NCI-H524 (cell line): ENCODE results near the gene PILRA.
A peak's percentile ranks its signal among the peaks of the same experiment; 100 is the strongest.
"Not testable (repeated sequence)": the region's sequence is repeated elsewhere in the genome, so short reads cannot be mapped to it uniquely, and the experiment has no call there.

Experiments
- DNase-seq, 2 experiments: peaks; one replicate each; lab custom pipeline; 2025; lab: John Stamatoyannopoulos, UW

Gene PILRA

DNA sequence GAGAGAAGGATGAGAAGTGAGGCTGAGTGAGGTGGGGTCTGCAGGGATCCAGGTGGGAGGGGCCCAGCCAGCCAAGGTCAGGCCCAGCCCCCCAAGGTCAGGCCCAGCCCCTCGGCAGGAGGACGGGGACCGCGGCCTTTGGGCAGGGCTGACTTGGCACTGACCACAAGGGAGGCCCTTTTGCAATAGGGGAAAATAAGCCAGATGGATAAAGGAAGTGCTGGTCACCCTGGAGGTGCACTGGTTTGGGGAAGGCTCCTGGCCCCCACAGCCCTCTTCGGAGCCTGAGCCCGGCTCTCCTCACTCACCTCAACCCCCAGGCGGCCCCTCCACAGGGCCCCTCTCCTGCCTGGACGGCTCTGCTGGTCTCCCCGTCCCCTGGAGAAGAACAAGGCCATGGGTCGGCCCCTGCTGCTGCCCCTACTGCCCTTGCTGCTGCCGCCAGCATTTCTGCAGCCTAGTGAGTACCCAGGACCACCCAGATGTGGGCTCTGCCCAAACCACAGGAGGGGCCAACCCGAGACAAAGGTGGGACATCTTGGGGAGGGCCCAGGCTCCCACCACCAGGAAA is at the start of gene PILRA:
PILRA (plus strand) TSS at position 227 of the 571 bp plus-strand sequence; CDS start at position 397, 170 bp downstream.
- no peak for DNase-seq

DNA sequence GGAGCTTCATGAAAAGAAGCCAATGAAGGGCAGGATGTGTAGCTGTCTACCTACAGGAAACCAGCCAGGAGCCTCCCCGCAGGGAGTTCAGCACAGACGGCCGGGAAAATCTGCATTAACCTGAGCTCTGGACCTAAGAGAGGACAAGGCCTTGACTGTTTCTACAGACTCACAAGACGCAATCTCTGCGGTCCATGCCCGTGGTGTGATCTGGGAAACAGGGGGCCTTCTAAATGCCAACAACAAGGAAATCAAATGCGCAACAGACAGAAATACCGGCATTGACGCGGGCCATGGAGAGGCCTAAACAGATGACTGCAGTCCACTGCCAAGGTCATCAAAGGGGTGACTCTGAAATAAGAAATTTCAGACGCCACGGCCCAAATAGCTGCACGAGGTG is 49.1 kb upstream of the PILRA start:
- DNase-seq: not testable (repeated sequence)

GRCh38 chr7:100325671-100326070 is 47.6 kb upstream of the PILRA start:
- DNase-seq: not testable (repeated sequence)

- DNase-seq: not testable (repeated sequence)
Observed at GRCh38 chr7:100326914-100327313, 46.4 kb upstream of the PILRA start.

DNA sequence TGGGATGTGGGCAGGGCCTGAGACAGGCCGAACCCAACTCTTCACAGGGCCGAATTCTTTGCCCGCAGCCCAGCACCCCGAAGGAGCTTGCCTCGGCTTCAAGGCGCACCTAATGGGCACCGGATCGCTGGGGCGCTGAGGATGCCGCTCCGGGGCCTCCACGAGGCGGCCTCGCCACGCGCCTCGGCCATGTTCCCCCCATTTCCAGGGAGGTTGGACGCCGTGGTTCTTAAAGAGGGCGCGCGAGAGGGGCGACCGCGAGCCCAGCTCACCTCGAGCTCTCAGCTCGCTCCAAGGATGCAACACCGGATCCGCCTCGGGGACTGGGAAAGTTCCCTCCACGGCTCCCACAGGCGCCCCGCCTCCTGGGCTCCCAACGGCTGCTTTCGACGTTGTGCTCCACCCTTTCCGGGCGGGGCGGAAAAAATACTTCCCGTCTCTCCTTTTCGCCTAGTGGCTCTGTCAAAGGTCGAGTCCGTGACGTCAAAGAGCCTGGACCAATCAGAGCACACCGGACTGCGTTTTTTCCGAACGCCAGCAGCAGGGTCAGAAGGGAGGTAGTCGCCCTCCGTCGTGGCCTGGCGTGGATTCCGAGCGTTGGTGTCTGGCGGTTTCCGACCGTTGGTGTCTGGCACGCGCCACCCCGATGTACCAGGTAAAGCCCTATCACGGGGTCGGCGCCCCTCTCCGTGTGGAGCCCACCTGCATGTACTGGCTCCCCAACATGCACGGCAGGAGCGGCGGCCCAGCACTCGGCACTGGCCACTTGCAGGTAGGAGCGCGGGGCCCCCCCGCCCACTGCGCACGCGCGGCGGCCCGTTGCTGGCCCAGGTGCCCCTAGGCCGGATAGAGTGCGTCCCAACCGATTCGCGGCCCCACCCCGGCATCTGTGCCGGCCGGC is 37.5 kb upstream of the PILRA start:
- DNase-seq: peak; percentile 90 to 96

GRCh38 chr7:100338083-100338696 is 35.1 kb upstream of the PILRA start:
- DNase-seq: not testable (repeated sequence)

DNA sequence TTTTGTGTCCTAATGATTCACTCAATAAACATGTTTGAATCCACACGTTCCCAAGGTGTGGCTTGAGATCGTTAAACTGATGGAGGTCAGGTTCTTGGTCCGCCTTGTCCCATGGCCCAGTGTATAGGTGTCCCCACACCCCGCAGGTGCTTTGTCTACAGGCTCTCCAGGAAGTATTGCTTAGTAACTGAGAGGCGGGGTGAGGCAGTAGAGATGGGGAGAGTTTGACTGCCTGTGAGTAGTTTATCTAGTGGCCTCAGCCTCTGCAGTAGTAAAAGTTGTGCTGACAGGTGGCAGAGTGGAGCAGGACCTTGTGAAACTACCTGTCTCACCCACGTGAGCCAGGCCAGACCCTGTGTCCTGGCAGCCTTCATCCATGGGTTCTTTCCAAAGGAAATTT is 32.0 kb upstream of the PILRA start:
- DNase-seq: not testable (repeated sequence)

DNA sequence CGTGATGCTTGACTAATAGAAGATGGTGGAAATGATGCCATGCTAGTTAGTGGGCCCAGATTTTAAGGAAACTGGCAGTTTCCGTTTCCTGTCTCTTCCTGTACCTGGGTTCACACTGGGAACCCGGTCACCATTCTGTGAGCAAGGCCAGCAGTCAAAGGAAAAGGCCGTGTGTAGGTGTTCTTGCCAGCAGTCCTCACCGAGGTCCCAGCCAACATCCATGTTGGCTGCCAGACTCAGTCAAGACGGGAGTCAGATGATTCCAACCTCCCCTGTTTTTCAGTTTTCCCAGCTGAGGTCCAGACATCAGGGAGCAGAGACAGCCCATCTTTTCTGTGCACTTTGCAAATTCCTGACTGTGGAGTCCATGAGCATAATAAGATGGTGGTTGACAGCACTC is 30.5 kb upstream of the PILRA start:
- no peak for DNase-seq

DNA sequence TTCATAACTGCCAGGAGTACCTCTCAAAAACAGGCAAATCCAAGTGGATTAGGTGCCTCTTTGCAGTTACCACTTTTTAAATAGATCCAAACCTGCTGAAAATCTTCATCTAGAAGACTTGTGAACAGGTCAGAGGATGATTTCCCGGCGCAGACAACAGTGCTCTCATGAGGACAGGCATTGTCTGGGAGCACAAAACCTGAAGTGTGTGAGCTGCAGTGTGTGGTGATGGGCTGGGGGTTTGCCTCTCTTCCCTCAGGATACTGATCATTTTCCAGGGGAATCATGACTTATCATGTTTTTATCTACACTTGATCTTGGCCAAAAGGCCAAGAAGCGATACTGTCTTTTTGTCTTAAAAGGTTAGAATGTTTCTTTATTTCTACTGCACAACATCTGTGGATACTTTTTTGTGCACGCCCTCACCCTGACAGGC is 29.1 kb upstream of the PILRA start:
- not testable (repeated sequence) for DNase-seq

DNA sequence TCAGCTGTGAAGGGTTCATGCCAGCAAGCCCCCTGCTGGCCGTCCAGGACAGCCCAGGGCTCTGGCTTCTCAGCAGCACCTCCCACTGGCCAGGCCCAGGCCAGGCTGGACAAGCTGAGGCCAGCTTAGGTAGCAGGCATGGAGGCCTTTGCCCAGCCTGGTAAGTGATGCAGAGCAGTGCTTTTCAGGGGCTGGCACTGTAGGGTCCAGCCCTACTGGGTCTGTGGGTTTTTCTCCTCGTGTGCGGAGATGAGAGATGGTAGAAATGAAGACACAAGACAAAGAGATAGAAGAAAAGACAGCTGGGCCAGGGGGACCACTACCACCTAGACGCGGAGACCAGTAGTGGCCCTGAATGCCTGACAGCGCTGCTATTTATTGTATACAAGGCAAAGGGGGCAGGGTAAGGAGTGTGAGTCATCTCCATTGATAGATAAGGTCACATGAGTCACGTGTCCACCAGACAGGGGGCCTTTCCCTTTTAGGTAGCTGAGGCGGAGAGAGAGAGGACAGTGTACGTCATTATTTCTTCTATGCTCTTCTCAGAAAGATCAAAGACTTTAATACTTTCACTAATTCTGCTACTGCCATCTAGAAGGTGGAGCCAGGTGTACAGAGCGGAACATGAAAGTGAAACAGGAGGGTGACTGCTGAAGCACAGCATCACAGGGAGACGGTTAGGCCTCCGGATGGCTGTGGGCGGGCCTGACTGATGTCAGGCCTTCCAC is 28.6 kb upstream of the PILRA start:
- DNase-seq: peak in 1 of 2 experiments; percentile 37

- DNase-seq: peak in 1 of 2 experiments; percentile 26
Observed at GRCh38 chr7:100345288-100345672, 28.0 kb upstream of the PILRA start.

- DNase-seq: no peak
Observed at GRCh38 chr7:100346921-100347320, 26.4 kb upstream of the PILRA start.

- DNase-seq: no peak
Observed at GRCh38 chr7:100348805-100349204, 24.5 kb upstream of the PILRA start.

DNA sequence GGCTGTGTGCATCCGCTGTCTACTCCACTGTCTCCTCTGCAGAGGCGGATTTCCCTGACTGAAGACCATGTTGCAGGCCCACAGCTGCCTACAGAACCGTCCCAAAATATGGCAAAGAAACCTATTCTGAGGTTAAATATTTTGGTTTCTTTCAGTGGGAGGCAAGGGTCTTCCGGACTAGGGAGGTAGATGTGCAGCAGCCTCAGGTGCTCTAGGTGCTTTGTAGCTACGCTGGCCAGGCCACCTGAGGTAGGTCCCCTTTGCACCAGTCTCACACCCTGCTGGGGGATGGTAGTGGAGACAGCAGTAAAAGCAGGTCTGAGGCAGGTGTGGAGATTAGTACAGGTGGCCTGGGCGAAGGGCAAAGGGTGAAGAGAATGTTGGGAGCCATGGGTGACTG is 23.5 kb upstream of the PILRA start:
- DNase-seq: no peak

DNA sequence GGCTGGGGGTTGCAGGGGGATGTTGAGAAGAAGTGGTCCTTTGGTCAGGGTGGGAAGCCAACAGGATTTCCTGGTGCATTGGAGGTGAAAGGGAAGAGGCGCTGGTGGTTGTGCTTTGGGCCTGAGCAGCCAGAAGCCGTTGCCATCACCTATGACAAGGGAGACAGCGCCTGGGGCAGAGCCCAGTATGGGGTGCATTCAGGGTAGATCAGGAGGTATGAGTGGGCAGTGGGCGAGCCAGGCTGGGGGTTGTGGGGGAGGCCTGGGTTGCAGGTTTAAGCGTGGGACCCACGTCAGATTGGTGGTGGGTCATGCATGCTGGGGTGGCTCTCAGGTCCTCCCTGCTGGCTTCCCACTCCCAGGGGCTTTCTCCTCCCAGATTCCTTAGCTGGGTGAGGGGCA is 21.6 kb upstream of the PILRA start:
- DNase-seq: no peak

DNA sequence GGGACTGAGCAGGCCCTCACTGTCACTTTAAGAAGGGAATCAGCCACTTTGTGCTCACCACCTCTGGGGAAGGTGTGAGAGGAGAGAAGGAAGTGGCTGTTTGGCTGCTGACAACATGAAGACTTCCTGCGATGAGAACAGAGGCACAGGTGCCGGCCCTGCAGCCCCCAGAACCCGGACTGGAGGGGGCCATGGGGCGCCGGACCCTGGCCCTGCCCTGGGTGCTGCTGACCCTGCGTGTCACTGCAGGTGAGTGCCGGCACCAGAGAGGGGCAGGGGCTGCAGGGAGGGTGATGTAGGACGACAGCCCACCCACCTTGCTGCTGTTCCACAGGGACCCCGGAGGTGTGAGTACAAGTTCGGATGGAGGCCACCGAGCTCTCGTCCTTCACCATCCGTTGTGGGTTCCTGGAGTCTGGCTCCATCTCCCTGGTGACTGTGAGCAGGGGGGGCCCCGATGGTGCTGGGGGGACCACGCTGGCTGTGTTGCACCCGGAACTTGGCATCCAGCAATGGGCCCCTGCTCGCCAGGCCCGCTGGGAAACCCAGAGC is 21.0 kb upstream of the PILRA start:
- not testable (repeated sequence) for DNase-seq

DNA sequence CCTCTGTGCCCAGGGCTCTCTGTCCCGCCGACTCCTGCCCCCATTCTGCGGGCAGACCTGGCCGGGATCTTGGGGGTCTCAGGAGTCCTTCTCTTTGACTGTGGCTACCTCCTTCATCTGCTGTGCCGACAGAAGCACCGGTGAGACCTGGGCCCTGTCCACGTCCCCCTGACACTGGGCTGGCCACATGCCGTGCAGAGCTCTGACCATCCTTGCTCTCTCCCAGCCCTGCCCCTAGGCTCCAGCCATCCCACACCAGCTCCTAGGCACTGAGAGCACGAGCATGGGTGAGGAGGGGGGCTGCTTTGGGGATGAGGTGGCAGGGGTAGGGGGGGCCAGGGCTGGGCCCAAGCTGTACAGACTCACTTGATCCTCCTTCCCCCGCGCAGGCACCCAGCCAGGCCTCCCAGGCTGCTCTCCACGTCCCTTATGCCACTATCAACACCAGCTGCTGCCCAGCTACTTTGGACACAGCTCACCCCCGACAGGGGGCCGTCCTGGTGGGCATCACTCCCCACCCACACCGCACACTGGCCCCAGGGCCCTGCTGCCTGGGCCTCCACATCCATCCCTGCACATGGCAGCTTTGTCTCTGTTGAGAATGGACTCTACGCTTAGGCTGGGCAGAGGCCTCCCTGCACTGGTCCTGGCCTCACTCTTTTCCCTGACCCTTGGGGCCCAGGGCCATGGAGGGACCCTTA is 20.2 kb upstream of the PILRA start:
- no peak for DNase-seq

- DNase-seq: no peak
Observed at GRCh38 chr7:100353685-100354330, 19.5 kb upstream of the PILRA start.

GRCh38 chr7:100356416-100357068 is 16.7 kb upstream of the PILRA start:
- no peak for DNase-seq

DNA sequence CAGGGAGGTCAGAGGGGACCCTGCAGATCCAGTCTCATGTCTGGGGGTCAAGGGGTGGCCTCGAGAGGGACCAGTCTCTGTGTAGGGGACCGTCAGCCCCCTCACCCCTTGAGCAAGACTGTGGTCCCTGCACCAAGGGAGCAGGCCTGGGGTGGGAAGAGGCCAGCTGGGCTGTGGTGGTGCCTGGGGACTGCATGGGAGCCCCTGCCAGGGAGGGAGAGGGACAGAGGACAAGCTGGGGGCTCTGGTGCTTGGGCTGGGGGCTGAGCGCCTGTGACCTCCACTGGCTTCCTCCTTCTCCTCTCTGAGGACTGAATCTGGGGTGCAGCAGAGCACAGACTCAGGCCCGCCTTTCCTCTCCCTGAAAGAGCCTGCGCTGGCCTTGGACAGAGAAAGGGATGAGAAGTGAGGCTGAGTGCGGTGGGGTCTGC is 16.1 kb upstream of the PILRA start:
- no peak for DNase-seq
